Epithelial cell of proximal tubule (primary cell): ENCODE data around the gene VAT1L. TPM values are rescaled to one million over a fixed set of nuclear protein-coding genes. Genes with fewer than 3 reads are reported as not detected.

ENCODE experiments used
- DNase-seq: peaks from one replicate; pipeline ENCODE4 v3.0.0-alpha.2; 2011; ENCODE audit warnings: low read depth
- H3K4me3 ChIP-seq: 2 replicates; pipeline ENCODE4 v1.5.1; 2011; ENCODE audit warnings: low read depth, mild to moderate bottlenecking, low read length
- CTCF ChIP-seq: conservative IDR thresholded peaks from 2 replicates; pipeline ENCODE4 v1.5.1; 2012; ENCODE audit warnings: low read depth, mild to moderate bottlenecking, low read length
- total RNA-seq: library from RNA; depleted of rRNA; stranded (reverse); fragments of >200 nt; gene quantifications from 2 replicates; pipeline ENCODE4 v1.2.3, GENCODE V29; 2015

Gene VAT1L
- total RNA-seq, 1 donor from 2014 or later = 0.92 TPM

GRCh38 chr16:77890075-77890474 is 101.7 kb downstream of the VAT1L start:
- no peak overlapping the region for H3K4me3 ChIP-seq
- DNase-seq = no peak
- TF ChIP-seq CTCF = no peak

GRCh38 chr16:77894162-77894561 is 105.8 kb downstream of the VAT1L start:
- TF ChIP-seq CTCF = no peak
- H3K4me3 ChIP-seq = no peak overlapping the region

GRCh38 chr16:77895962-77896361 is 107.6 kb downstream of the VAT1L start:
- no peak for DNase-seq
- H3K4me3 ChIP-seq = no peak overlapping the region
- TF ChIP-seq CTCF = no peak

More at GRCh38 chr16:77894162-77894561, 105.8 kb downstream of the VAT1L start:
- no peak for DNase-seq

GRCh38 chr16:77896415-77897128 is 108.2 kb downstream of the VAT1L start:
- no peak for TF ChIP-seq CTCF
- no peak for DNase-seq
- no peak overlapping the region for H3K4me3 ChIP-seq

- DNase-seq = no peak
- no peak for TF ChIP-seq CTCF
- no peak overlapping the region for H3K4me3 ChIP-seq
Observed at GRCh38 chr16:77897129-77897437, 108.7 kb downstream of the VAT1L start.

GRCh38 chr16:77897831-77898605 is 109.7 kb downstream of the VAT1L start:
- TF ChIP-seq CTCF = no peak

More at GRCh38 chr16:77897831-77898605, 109.7 kb downstream of the VAT1L start:
- DNase-seq = no peak
- no peak overlapping the region for H3K4me3 ChIP-seq
